Neural progenitor cell (in vitro differentiated cells): ENCODE measurements around the gene POFUT1. TPM values are rescaled to one million over a fixed set of nuclear protein-coding genes. Genes with fewer than 3 reads are reported as not detected.
A peak's percentile ranks its signal among the peaks of the same experiment; 100 is the strongest.

ENCODE experiments used
- DNase-seq: peaks from one replicate; pipeline ENCODE4 v3.0.0-alpha.2; 2016; ENCODE audit warnings: low spot score
- H2AFZ ChIP-seq: fragments of 200-600 bp; sonication (generic); replicated peaks from 2 replicates; pipeline ENCODE4 v1.6.1; 2016; ENCODE audit warnings: antibody characterized with exemption
- H3F3A ChIP-seq: fragments of 200-600 bp; sonication (generic); 2 replicates; pipeline ENCODE4 v1.6.1; 2016; ENCODE audit warnings: antibody characterized with exemption, low read depth
- H3K27ac ChIP-seq: fragments of 200-600 bp; sonication (generic); 2 replicates; pipeline ENCODE4 v1.5.1; 2016; ENCODE audit warnings: mild to moderate bottlenecking
- H3K27me3 ChIP-seq: fragments of 200-600 bp; sonication (generic); 2 replicates; pipeline ENCODE4 v1.6.1; 2016; ENCODE audit warnings: mild to moderate bottlenecking, moderate library complexity
- H3K36me3 ChIP-seq: fragments of 200-600 bp; sonication (generic); 2 replicates; pipeline ENCODE4 v1.5.1; 2016
- H3K4me1 ChIP-seq: fragments of 200-600 bp; sonication (generic); 2 replicates; pipeline ENCODE4 v1.6.1; 2016; ENCODE audit warnings: mixed run types
- H3K4me2 ChIP-seq: fragments of 200-600 bp; sonication (generic); 2 replicates; pipeline ENCODE4 v1.6.1; 2016
- H3K4me3 ChIP-seq: fragments of 200-600 bp; sonication (generic); 2 replicates; pipeline ENCODE4 v1.5.1; 2016
- H3K79me2 ChIP-seq: fragments of 200-600 bp; sonication (generic); 2 replicates; pipeline ENCODE4 v1.6.1; 2016; ENCODE audit warnings: low read depth
- H3K9ac ChIP-seq: fragments of 200-600 bp; sonication (generic); 2 replicates; pipeline ENCODE4 v1.6.1; 2016
- H3K9me3 ChIP-seq: fragments of 200-600 bp; sonication (generic); 2 replicates; pipeline ENCODE4 v1.5.1; 2016; ENCODE audit warnings: low read depth
- H4K20me1 ChIP-seq: fragments of 200-600 bp; sonication (generic); 2 replicates; pipeline ENCODE4 v1.6.1; 2016; ENCODE audit warnings: low read depth
- H3K27ac Mint-ChIP-seq: 3 replicates; pipeline ENCODE4 v1.8.0; 2021; ENCODE audit warnings: mixed read lengths
- H3K27me3 Mint-ChIP-seq: 2 replicates; pipeline ENCODE4 v1.8.0; 2022; ENCODE audit warnings: low read depth, mild to moderate bottlenecking, inconsistent platforms, moderate library complexity, mixed read lengths; ENCODE audit not compliant: insufficient read depth
- H3K36me3 Mint-ChIP-seq: 3 replicates; pipeline ENCODE4 v1.8.0; 2021; ENCODE audit warnings: mixed read lengths
- H3K4me1 Mint-ChIP-seq: 3 replicates; pipeline ENCODE4 v1.8.0; 2021; ENCODE audit warnings: mixed read lengths
- H3K4me3 Mint-ChIP-seq: 3 replicates; pipeline ENCODE4 v1.8.0; 2021; ENCODE audit warnings: mild to moderate bottlenecking, moderate library complexity, mixed read lengths
- H3K9me3 Mint-ChIP-seq: 3 replicates; pipeline ENCODE4 v1.8.0; 2020; ENCODE audit warnings: mixed read lengths
- EZH2 ChIP-seq: fragments of 200-600 bp; sonication (generic); IDR thresholded peaks from 2 replicates; pipeline ENCODE4 v1.6.1; 2017; ENCODE audit warnings: antibody characterized with exemption, mild to moderate bottlenecking, moderate library complexity
- EZH2phosphoT487 ChIP-seq: fragments of 200-600 bp; sonication (generic); IDR thresholded peaks from 2 replicates; pipeline ENCODE4 v1.6.1; 2017; ENCODE audit warnings: antibody characterized with exemption
- total RNA-seq: library from RNA; depleted of rRNA; stranded (reverse); fragments of >200 nt; gene quantifications from 2 replicates; pipeline ENCODE4 v1.2.3, GENCODE V29; 2015; ENCODE audit warnings: low replicate concordance
- TF ChIP-seq, protein P1 (sequence below): fragments of 200-600 bp; sonication (generic); IDR thresholded peaks from 2 replicates; pipeline ENCODE4 v1.5.1; 2017; ENCODE audit warnings: antibody characterized with exemption, mild to moderate bottlenecking

POFUT1 gene
- total RNA-seq, 1 donor from 2014 or later: 22.3 TPM

DNA sequence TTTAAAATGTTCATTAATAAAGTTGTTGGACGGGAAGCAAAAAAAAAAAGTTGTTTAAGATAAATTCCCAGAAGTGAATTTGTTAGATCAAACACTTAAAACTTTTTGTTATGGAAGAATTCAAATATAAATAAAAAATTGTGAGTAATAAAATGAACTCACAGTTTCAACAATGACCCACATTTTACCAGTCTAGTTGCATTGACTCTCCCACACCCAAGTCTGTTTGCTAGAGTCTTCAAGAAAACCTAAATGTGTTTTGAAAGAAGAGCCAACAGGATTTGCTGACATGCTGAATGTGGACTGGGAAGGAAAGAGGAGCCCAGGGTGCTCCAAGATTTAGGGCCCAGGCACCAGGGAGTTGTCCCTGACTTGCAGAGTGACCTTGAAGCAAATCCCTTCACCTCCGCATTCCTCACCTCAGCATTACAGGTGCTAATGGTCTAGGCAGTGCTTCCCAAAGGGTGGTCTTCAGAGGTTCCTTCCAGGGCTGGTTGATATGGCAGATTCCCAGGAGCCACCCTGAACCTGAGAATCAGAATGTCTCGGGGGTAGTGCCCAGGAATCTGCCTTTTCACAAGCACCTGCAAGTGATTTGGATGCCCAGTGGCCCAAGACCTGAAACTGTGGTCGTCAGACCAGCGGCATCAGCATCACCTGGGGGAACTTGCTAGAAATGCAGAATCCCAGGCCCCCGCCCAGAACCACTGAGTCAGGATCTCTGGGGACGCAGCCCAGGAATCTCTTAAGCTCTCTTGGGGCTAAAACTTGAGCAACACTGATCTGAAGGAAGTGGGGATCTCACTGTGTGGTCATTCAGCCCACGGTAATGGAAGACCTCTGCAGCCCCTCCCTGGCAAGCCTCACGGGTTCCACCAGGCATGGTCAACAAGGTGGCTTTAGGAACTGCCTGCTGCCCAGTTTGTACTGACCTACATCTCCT is 31.1 kb downstream of the POFUT1 start:
- Histone ChIP-seq H3K79me2 (no peaks in the 10 kb centered on the region), H3K9me3 (no peaks in the 10 kb centered on the region), H3F3A (peaks cover 12% of the 10 kb centered on the region), H3K4me3 (no peak overlapping the region), H4K20me1 (no peaks in the 10 kb centered on the region), H3K4me2 (no peak overlapping the region), H3K4me1 (peaks cover 13% of the 10 kb centered on the region), H3K36me3 (no peaks in the 10 kb centered on the region), H2AFZ (no peak overlapping the region), H3K9ac (no peak overlapping the region), H3K27me3 (no peaks in the 10 kb centered on the region), H3K27ac (no peak overlapping the region)
- H3K9me3 Mint-ChIP-seq: no peaks in the 10 kb centered on the region
- no peak overlapping the region for H3K4me3 Mint-ChIP-seq
- TF ChIP-seq EZH2: no peak
- TF ChIP-seq EZH2phosphoT487: no peak
- TF ChIP-seq, protein P1, sequence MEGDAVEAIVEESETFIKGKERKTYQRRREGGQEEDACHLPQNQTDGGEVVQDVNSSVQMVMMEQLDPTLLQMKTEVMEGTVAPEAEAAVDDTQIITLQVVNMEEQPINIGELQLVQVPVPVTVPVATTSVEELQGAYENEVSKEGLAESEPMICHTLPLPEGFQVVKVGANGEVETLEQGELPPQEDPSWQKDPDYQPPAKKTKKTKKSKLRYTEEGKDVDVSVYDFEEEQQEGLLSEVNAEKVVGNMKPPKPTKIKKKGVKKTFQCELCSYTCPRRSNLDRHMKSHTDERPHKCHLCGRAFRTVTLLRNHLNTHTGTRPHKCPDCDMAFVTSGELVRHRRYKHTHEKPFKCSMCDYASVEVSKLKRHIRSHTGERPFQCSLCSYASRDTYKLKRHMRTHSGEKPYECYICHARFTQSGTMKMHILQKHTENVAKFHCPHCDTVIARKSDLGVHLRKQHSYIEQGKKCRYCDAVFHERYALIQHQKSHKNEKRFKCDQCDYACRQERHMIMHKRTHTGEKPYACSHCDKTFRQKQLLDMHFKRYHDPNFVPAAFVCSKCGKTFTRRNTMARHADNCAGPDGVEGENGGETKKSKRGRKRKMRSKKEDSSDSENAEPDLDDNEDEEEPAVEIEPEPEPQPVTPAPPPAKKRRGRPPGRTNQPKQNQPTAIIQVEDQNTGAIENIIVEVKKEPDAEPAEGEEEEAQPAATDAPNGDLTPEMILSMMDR: no peak
- H3K4me1 Mint-ChIP-seq: peaks cover 6% of the 10 kb centered on the region
- H3K36me3 Mint-ChIP-seq: peaks cover 2% of the 10 kb centered on the region
- H3K27ac Mint-ChIP-seq: no peak overlapping the region
- H3K27me3 Mint-ChIP-seq: peaks cover 6% of the 10 kb centered on the region
- DNase-seq: no peak

DNA sequence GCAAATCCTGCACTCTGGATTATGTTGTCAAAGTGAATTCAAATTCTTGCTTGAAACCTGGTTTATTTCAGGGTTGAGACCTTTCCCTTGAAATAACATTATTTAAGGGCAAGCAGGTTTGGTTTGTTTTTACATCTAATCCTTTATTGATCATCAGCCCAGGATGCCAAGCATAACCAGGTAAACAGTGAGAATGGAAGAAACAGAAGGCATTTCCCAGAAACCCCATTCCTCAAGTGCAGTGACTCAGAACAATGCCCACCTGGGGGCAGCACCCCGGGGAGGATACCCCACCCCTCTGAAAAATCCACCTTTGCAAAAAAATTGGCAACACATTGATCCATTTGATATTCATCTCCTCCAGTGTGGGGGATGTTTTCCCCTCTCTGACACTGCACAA is 32.5 kb downstream of the POFUT1 start:
- Histone ChIP-seq H3K79me2 (no peaks in the 10 kb centered on the region), H3K4me1 (peaks cover 13% of the 10 kb centered on the region), H3K9ac (no peak overlapping the region), H3K27ac (peak overlapping the region; percentile 17), H4K20me1 (no peaks in the 10 kb centered on the region), H2AFZ (no peak overlapping the region), H3K4me3 (no peak overlapping the region), H3F3A (peaks cover 12% of the 10 kb centered on the region), H3K36me3 (no peaks in the 10 kb centered on the region), H3K4me2 (peak overlapping the region; percentile 19), H3K9me3 (no peaks in the 10 kb centered on the region), H3K27me3 (no peaks in the 10 kb centered on the region)
- H3K27ac Mint-ChIP-seq: peak overlapping the region; percentile 90
- H3K4me1 Mint-ChIP-seq: peaks cover 6% of the 10 kb centered on the region
- DNase-seq: peak; percentile 10
- TF ChIP-seq EZH2phosphoT487 (no peak), EZH2 (no peak)
- TF ChIP-seq, protein P1: no peak
- H3K27me3 Mint-ChIP-seq: peaks cover 6% of the 10 kb centered on the region
- H3K36me3 Mint-ChIP-seq: no peaks in the 10 kb centered on the region
- H3K9me3 Mint-ChIP-seq: no peaks in the 10 kb centered on the region
- H3K4me3 Mint-ChIP-seq: no peak overlapping the region

DNA sequence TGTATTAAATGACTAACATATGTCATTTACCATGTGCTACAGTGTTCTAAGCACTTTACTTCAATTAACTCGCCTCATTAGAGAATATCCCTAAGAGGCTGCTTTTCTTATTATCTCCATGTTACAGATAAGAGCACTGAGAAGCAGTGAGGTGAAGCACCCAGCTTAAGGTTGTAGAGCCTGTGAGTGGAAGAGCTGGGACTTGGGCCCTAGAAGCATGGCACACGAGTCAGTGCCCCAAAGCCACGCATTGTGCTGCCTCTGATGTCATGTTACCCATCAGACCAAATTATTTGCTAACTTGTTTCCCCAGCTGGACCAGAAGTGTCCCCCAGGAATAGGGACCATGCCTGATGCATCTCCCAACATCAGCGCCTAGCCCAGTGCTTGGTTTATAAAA is 34.1 kb downstream of the POFUT1 start:
- no peaks in the 10 kb centered on the region for H3K27me3 ChIP-seq
- peaks cover 12% of the 10 kb centered on the region for H3F3A ChIP-seq
- H3K9me3 ChIP-seq: no peaks in the 10 kb centered on the region
- H3K4me1 ChIP-seq: peaks cover 13% of the 10 kb centered on the region
- no peak overlapping the region for H3K4me3 ChIP-seq
- DNase-seq: no peak
- H3K4me2 ChIP-seq: no peak overlapping the region
- no peak for TF ChIP-seq EZH2
- no peak for TF ChIP-seq EZH2phosphoT487
- TF ChIP-seq, protein P1: no peak
- no peaks in the 10 kb centered on the region for H3K36me3 Mint-ChIP-seq
- peaks cover 6% of the 10 kb centered on the region for H3K27me3 Mint-ChIP-seq
- H3K9me3 Mint-ChIP-seq: no peaks in the 10 kb centered on the region
- H3K27ac Mint-ChIP-seq: no peak overlapping the region
- no peak overlapping the region for H3K27ac ChIP-seq
- H3K79me2 ChIP-seq: no peaks in the 10 kb centered on the region
- no peaks in the 10 kb centered on the region for H4K20me1 ChIP-seq
- H2AFZ ChIP-seq: no peak overlapping the region
- no peak overlapping the region for H3K4me3 Mint-ChIP-seq
- H3K9ac ChIP-seq: no peak overlapping the region
- no peaks in the 10 kb centered on the region for H3K36me3 ChIP-seq
- peaks cover 6% of the 10 kb centered on the region for H3K4me1 Mint-ChIP-seq
